NCI-H1436 (cell line): Measurements from ENCODE around the gene ZBTB18.
"Not testable (repeated sequence)": the region's sequence is repeated elsewhere in the genome, so short reads cannot be mapped to it uniquely, and the experiment has no call there.

Experiments used
- DNase-seq: peaks from one replicate; lab custom pipeline; 2025; lab: John Stamatoyannopoulos, UW

ZBTB18 gene

DNA sequence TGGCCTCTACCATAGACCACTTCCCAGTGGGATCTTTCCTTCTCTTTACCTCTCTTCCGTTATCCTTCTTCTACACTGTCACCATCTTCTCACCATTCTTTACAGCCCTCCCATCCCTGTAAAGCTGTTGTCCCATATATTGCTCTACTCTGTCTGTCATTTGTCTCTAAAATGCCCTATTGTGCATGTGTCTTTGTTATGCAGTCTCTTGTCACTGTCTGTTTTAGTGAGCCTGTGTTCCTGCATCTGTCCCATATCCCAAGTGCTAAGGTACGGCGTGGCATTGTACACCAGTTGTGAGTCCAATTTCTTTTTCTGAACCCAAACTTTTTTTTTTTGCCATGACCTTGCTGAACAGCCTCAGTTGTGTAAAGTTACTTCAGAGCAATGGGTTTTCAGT lies 8.8 kb upstream of the ZBTB18 start:
- DNase-seq, result no peak

DNA sequence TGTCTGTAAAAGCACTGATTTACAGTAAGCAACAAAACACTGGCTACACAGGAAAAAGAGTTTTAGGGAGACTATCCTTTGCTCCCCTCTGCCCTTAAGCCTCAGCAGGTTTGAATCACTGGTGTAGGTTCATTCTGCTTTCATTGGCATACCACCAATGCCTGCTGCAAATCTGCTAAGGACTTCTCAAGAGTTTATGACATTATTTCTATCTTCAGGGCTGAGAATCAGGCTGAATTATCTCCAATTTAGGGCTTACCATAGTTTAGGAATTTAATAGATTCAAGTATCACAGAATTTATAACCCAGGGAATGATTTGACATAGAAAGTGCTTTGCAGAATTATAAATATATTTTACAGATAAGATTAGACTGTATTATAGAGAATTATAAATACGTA lies 6.7 kb upstream of the ZBTB18 start:
- DNase-seq, result no peak

DNA sequence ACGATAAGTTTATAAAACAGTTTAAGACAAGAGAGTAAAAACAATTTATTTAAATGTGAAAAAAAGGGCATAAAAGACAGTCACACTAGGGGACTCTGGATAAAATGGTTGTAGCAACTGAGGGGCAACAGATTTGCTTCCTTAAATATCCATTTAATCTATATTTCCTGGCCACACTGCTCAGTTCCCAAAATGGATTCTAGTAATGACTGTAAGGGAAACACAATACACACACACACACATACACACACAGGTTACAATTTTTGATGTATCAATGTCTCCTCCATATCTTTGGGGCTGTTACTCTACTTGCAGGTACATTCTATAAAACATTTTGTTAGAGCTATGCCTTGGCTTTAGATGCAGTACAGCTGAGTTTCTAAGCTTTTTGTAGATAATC lies 4.8 kb upstream of the ZBTB18 start:
- not testable (repeated sequence) for DNase-seq

DNA sequence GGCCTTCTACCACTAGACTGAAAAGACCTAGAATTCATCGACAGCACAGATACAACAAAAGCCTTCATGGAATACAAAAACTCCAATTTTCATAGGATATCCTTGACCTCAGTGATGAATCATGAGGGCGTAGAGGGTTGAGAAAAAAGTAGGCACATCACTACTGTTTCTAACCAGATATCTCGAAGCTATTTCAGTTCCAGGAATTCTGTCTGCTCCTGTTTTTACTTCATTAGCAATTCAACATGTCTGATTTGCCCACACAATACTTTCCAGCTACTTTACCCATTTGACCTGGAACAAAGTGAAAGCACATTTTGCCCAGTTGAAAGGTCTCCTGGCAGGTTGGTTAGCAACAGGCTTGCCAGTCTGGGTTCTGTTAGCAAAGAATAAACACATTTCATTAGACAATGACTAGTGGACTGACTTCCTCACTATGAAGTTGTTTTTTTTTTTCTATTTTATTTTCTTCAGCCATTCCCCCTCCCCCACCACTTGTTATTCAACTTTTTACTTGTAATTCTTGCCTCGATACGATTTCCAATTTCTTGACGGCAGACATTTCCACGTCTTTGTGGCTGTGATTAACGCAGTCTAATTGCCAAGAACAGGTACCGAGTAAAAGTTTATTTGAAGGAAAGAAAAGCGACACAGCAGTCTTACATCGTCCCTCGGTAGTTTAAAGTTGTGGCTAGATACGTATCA lies 4.0 kb upstream of the ZBTB18 start:
- no peak for DNase-seq

DNA sequence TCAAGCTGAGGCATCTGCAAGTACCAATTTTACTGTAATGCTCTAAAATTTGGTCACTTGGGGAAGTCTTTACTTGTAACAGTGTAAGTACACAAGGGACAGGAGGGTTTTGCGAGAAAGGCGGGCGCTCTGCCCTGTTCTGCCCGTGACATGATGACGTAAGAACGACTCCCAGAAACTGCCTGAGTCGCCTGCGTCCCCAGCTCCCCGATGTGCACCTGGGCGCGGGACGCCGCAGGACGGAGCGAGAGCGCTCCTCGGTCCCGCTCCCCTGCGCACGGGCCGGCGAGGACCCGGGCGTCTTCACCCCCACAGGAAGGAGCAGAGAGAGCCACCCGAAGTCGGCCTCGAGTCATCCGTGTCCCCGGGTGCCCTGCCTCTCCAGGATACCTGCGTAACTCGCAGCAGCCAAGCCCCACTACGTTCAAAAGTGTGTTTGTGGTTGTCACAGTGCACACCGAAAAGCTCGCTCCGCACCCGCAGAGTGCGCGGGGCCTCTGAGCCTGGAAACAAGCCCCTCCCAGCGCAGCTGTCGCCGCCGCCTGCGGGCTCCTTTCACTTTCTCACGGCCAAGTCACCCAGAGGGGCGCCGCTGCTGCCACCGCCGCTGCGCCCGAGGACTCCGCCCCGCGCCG lies 3.3 kb upstream of the ZBTB18 start:
- DNase-seq, result peak; percentile 51

DNA sequence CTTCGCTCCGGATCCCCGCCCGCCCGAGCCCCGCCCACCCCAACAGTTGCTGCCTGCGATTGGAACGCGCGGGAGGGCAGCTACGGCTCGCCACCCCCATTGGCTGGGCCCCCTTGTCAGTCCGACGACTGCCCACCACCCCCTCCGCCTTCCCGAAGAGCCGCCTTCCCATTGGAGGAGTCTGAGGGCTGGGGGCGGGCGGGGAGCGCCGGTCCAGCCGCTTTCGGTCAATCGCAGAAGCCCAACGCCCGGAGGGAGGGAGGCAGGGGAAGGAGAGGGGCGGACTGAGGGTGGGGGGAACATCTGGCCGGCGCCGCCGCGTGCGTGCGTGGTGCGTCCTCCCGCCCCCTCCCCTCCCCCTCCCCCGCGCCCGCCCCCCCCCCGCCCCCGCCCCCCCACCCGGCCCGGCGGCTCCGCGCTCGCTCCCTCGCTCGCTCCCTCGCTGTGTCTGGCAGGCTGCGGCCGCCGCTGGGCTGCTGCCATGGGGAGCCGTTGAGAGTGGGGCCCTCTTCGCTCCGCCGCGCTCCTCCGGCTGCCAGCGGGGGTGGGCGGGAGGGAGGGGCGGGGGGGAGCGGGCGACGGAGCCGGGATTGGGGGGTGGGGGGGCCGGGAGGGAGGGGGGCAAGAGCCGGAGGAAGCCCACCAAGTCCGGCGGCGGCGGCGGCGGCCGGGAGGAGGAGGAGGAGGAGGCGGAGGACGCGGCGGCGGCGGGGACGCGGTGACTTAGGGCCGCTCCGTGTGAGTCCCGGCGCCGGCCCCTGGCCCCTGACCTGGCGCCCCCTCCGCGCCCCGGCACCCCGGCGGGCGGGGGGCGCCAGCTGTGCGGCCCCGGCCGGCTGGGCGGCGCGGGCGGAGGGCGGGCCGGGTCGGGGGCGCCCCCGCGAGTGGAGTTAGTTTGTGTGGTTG lies 2.6 kb upstream of the ZBTB18 start:
- peak; percentile 100 for DNase-seq

DNA sequence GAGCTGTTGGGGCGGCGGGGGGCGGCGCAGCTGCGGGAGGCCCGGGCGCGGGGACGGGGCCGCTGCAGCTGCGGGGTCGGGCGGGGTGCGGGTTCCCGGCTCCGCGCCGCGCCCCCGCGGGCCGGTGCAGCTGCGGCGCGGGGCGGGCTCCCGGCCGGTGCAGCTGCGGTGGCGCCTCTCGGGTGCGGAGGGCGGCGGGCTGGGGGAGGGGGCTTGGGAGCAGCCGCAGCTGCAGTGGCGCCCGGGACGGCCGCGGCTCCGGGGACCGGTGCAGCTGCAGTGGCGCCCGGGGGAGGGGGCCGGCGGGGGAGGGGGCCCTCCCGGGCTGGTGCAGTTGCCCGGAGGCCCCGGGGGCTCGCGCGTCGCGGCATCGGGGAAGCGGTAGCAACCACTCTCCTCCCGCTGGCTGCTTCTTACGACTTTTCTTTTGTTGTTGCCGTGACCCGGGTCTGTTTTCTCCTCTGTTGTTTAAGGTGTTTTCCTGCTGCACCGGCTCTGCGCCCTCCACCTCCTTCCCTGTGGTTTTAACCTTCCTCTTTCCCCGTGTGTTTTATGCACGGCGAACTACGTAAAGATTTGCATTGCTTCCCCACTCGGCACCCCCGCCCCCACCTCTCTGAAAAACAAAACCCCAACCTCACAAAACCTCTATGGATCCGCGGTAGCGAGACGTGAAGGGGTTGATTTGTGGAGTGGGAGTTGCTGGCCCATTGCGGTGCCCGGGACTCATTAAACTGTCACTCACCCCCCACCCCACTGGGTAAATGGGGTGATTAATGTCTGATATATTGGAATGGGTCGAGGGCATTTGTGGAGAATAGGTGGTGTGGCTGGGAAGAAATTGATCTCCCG lies 1.7 kb upstream of the ZBTB18 start:
- peak; percentile 20 for DNase-seq

DNA sequence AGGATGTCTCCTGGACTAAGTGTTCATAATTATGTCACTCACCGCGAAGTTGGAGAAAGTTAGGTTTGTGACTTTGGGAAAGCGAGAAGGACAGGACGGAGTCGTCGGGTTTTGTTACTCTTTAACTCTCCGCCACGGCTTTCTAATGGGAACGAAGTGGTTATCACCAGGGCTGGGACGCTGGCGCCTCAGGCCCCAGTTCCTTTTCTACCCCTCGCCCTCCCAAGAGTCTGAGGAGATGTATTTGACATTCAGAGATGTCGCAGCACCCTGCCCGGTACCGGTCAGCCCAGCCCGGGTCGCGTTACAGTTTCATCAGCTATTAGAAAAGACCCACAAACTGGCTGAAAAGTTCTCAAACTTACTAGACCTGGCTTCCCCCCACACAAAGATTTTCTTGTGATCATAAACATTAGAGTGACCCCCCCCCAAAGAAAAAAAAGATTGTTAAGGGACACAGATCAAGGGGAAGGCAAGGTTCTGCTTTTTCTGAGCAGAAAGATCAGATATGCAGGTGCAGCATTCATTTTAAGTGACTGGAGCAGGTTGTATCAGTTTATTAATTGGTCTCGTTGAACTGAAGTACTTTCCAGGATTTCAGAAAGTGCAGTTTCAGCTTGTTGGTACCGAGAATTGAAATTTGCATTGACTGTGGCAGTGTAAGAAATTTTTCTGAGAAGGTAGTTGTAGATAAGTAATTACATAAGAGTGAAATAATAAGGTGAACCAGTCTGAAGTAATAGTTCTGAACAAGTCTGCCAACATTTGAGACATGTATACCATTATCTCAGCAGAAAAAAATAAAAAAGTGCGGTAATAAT lies 859 bp upstream of the ZBTB18 start:
- no peak for DNase-seq

DNA sequence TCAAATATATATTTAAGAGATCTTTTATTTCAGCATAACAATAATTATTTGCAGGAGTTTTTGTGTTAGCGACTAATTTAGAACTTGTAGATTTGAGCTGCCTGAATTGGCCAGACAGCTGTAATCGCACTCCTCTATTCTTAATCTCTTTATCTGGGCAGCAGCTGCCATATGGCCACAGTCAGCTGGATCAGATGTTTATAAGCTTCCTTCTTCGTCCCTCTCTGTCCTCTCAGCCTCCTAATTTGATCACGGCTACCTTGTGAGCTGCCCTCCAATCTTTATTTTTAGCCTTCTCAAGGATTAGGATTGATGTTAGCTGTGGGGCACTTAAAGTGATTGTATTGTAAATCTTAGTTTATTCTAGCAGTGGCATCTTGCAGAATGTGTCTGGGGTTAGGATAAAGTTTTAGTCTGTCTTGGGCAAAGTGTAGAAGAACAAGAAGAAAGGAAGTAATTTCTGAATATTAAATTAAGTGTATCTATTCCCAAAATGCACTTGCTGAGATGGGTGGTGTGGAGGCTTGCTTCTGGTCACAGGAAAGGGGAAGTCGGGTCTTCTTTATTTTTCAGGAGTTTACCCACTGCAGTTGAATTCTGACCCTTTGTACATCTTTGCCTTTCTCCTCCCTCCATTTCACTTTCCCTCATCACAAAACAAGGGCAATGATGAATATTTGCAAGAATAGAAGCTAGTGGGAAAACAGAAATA lies 1.1 kb downstream of the ZBTB18 start:
- DNase-seq, result no peak

DNA sequence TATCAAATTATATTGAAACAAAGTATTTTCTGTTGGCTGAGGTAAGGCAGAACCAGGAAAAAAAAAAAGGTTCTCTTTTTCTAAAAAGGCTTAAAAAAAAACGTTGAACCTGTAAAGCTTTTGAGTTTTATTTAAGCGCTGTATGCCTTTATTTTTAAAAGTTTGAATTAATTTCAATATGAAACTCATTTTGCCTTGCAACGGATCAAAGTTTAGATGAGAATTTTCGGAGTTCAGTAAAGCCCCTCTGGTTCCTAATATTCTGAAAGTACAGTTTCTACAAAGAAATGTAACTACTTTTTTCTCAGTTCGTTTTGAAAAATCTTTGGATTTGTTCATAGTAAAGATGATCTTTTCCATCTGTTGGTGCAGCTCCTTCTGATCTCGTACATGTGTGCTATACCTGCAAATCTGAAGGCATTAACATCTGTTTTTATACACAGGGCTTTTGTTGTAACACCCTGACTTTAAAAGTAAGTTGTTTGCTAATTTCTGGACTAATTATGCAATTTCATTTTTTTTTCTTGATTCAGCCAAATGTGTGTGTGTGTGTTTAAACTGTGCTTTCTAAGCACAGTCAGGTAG lies 1.7 kb downstream of the ZBTB18 start:
- DNase-seq, result no peak

DNA sequence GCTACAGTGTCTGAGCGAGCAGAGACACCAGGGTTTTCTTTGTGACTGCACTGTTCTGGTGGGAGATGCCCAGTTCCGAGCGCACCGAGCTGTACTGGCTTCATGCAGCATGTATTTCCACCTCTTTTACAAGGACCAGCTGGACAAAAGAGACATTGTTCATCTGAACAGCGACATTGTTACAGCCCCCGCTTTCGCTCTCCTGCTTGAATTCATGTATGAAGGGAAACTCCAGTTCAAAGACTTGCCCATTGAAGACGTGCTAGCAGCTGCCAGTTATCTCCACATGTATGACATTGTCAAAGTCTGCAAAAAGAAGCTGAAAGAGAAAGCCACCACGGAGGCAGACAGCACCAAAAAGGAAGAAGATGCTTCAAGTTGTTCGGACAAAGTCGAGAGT lies 2.7 kb downstream of the ZBTB18 start:
- DNase-seq, result no peak

DNA sequence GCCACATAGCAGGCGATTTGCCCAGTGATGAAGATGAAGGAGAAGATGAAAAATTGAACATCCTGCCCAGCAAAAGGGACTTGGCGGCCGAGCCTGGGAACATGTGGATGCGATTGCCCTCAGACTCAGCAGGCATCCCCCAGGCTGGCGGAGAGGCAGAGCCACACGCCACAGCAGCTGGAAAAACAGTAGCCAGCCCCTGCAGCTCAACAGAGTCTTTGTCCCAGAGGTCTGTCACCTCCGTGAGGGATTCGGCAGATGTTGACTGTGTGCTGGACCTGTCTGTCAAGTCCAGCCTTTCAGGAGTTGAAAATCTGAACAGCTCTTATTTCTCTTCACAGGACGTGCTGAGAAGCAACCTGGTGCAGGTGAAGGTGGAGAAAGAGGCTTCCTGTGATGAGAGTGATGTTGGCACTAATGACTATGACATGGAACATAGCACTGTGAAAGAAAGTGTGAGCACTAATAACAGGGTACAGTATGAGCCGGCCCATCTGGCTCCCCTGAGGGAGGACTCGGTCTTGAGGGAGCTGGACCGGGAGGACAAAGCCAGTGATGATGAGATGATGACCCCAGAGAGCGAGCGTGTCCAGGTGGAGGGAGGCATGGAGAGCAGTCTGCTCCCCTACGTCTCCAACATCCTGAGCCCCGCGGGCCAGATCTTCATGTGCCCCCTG lies 3.3 kb downstream of the ZBTB18 start:
- no peak for DNase-seq

DNA sequence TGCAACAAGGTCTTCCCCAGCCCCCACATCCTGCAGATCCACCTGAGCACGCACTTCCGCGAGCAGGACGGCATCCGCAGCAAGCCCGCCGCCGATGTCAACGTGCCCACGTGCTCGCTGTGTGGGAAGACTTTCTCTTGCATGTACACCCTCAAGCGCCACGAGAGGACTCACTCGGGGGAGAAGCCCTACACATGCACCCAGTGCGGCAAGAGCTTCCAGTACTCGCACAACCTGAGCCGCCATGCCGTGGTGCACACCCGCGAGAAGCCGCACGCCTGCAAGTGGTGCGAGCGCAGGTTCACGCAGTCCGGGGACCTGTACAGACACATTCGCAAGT lies 3.8 kb downstream of the ZBTB18 start:
- DNase-seq, result no peak

DNA sequence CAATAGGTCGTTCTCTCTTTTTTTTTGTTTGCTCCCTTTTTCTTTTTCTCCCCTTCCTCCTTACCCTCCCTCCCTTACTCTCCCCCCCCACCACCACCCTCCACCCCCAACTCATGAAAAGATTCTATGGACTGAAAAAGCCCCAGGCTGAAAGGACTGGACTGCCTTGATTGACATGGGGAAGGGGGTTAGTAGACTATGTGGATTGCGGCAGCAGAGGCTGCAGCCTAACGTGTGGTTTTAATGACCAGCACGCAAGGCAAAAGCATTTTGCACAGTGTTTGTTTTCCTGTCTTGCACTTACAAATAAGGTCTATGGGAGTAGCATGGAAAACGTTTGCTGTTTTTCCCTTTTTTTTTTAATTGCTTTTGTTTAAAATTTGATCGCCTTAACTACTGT lies 5.5 kb downstream of the ZBTB18 start:
- no peak for DNase-seq

DNA sequence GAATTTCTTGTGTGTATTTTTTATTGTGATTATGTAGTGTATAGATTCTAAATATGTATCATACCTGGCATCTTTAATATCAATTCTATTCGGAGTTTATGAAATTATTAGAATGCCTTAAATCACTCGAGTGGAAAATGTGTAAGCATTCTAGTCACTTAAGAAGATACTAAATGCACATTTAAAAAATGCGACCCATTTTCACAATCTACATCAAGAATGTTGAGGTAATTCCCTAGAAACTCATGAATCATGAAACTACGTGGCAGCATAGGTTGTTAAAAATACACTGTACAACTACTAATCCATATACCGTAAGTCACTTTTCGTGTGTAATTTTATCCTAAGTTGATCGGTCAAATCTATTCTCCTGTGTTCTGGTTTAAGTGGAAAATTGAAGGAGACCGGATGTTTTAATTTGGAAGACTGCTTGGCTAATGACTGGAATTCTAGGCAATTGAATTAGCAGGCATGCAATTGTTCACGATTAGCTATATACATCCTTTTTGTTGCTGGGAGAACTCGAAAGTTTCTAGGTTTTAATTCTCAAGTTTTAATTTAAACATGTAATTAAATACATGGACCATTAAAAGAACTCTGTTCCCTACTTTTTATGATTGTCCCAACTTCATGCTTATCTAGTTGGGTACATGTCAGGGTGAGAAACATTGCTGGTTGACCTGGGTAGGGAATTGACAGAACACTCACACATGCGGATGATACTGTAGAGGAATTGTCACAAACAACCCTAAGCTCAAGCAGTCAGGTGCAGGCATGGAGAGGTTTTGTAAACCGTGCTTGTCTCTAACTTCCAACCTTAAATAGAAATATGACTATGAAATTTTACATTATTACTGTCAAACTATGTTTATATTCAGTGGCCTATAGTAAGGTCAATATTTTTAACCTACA lies 6.6 kb downstream of the ZBTB18 start:
- no peak for DNase-seq

DNA sequence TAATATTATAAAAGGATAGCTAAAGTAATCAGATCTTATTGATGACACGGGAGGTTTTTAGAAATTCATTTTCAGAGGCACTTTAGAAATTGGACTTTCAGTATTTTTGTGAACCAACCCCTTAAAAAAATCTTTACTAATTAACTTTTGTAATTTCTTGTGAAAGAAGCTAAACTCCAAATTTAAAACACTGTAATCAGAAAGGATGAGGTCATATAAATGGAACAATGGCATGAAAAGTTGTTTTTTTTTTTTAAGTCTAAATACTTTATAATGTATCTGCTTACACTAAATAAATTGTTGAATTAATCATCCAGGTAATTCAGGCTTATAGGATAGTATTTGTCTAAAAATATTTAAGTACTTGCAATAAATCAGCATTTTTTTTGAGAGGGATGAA lies 9.0 kb downstream of the ZBTB18 start:
- DNase-seq, result no peak

DNA sequence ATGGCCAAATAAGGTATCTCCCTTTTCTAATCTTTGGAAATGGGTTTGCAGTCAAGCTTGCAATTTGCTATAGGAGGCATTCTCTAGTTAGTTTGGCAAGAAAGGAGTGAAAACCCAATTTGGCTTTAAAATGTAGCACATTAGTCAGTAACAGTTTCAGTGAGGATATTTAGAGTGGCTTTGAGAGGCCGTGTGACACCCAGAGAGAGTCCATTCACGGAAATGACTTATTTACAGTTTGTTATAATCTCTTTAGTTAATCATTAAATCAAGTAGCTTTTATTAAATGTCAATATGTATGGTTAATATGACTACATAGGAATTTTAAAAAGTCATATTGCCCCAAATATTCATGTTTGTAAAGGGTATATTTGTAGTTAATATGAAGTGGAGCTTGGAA lies 9.6 kb downstream of the ZBTB18 start:
- DNase-seq, result no peak

DNA sequence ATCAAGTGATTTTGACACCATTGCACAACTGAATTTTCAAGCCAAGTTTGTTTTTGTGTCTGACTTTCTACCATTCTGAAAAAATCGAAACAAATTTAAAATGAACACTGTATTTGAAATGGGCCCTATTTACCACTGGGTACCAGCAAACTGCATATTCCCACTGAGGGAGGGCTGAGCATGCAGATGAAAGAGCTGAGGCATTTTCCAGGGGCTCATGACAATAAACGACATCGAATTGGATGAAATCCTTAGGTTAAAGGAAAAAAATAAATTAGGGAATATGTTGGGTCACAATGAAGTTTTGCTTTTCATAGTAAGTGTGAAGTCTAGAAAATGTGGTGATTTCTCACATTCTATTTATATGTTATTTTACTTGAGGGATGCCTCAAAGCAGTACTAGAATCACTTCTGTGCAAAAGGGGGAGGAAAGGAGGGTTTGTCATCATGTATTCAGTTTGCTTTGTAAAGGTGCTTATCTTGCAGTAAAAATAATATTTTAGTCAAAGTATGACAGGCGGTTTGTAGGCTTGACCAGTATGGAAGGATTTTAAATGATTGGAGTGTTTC lies 11.2 kb downstream of the ZBTB18 start:
- no peak for DNase-seq
